HepG2 (cell line): ENCODE data around the gene NAV1. TPM values are rescaled to one million over a fixed set of nuclear protein-coding genes. Genes with fewer than 3 reads are reported as not detected.

ENCODE experiments used
- ATAC-seq: fragments of 200-7000 bp; cut with Tn5 transposase; 3 replicates; pipeline ENCODE4 v1.9.1; 2020; ENCODE audit warnings: mild to moderate bottlenecking, moderate library complexity
- BruUV-seq: library from RNA; stranded (reverse); fragments of 400-500 nt; replicated peaks from 2 replicates; lab custom pipeline; 2021; lab: Mats Ljungman, UMichigan
- CTCF ChIA-PET: fragments of 300-600 bp; formaldehyde crosslinking; extraction: SDS; loops from one replicate; lab custom pipeline; 2021; ENCODE audit warnings: low total read pairs, inconsistent platforms, low intra/inter-chr PET ratio; lab: Yijun Ruan, JAX
- POLR2A ChIA-PET: fragments of 350-600 bp; sonication (Branson Sonifier 250); formaldehyde crosslinking; loops from one replicate; lab custom pipeline; 2020; ENCODE audit warnings: antibody characterized with exemption, inconsistent platforms; lab: Yijun Ruan, JAX
- DNase-seq: peaks from one replicate; pipeline ENCODE4 v3.0.0-alpha.2; 2015; ENCODE audit warnings: low spot score
- FAIRE-seq: peaks from 3 replicates; lab custom pipeline; 2011; peaks lifted over from hg19 to GRCh38; lab: Jason Lieb, UNC
- H2AFZ ChIP-seq: one replicate; pipeline ENCODE4 v1.6.1; 2011; ENCODE audit warnings: low read length, inconsistent platforms
- H3K27ac ChIP-seq: fragments of 300-600 bp; 3 replicates; pipeline ENCODE4 v1.8.0; 2011; ENCODE audit warnings: mixed run types, mild to moderate bottlenecking, mixed read lengths, low read length, inconsistent platforms; ENCODE audit not compliant: insufficient read depth; ENCODE audit errors: extremely low read length
- H3K27me3 ChIP-seq, 2 experiments: fragments of 200-600 bp in 1 of 2; 2 replicates in 1 of 2; 3 replicates in 1 of 2; pipeline versions ENCODE4 v1.6.0 to v1.8.0; 2011; ENCODE audit warnings: low read length in 2 of 2, mild to moderate bottlenecking in 2 of 2, moderate library complexity in 2 of 2, inconsistent platforms in 1 of 2; ENCODE audit not compliant: insufficient read depth in 2 of 2, control insufficient read depth in 1 of 2
- H3K36me3 ChIP-seq, 2 experiments: fragments of 200-600 bp in 1 of 2; replicated peaks in 1 of 2; 2 replicates in 1 of 2; 3 replicates in 1 of 2; pipeline versions ENCODE4 v1.5.1 to v1.8.0; 2011; ENCODE audit warnings: low read length in 2 of 2, inconsistent platforms in 1 of 2; ENCODE audit not compliant: insufficient read depth in 2 of 2, control insufficient read depth in 1 of 2
- H3K4me1 ChIP-seq: 2 replicates; pipeline ENCODE4 v1.5.1; 2012; ENCODE audit warnings: low read length, inconsistent platforms; ENCODE audit not compliant: insufficient read depth
- H3K4me2 ChIP-seq: 2 replicates; pipeline ENCODE4 v1.6.0; 2011; ENCODE audit warnings: low read depth, low read length, inconsistent platforms
- H3K4me3 ChIP-seq, 3 experiments: fragments of 200-600 bp in 1 of 3; sonication (generic), shearing (Covaris generic) in 1 of 3; replicated peaks in 1 of 3; 2 replicates each; pipeline ENCODE4 v1.5.1; 2011 to 2016; ENCODE audit warnings: low read length in 3 of 3, inconsistent platforms in 2 of 3, low read depth in 2 of 3, mild to moderate bottlenecking in 2 of 3, control low read depth in 1 of 3, mixed read lengths in 1 of 3; ENCODE audit not compliant: insufficient read depth in 1 of 3
- H3K79me2 ChIP-seq: one replicate; pipeline ENCODE4 v1.6.1; 2011; ENCODE audit warnings: low read length, inconsistent platforms; ENCODE audit not compliant: insufficient read depth
- H3K9ac ChIP-seq: 2 replicates; pipeline ENCODE4 v1.6.0; 2011; ENCODE audit warnings: mild to moderate bottlenecking, low read depth, low read length, inconsistent platforms; ENCODE audit not compliant: insufficient read depth
- H3K9me3 ChIP-seq: 2 replicates; pipeline ENCODE4 v1.5.1; 2012; ENCODE audit warnings: mild to moderate bottlenecking, low read length
- H4K20me1 ChIP-seq: 2 replicates; pipeline ENCODE4 v1.6.0; 2011; ENCODE audit warnings: inconsistent platforms, mild to moderate bottlenecking, low read length, moderate library complexity; ENCODE audit not compliant: insufficient read depth
- GATAD1 ChIP-seq: IDR thresholded peaks from 2 replicates; pipeline ENCODE4 v1.6.1; 2016; ENCODE audit warnings: missing genetic modification reagents, missing compliant biosample characterization
- HNRNPH1 ChIP-seq: fragments of 200-400 bp; formaldehyde crosslinking; optimal IDR thresholded peaks from 2 replicates; pipeline ENCODE3; 2017; ENCODE audit warnings: mild to moderate bottlenecking, low read depth, low read length
- ZC3H13 ChIP-seq: sonication (generic); formaldehyde crosslinking; IDR thresholded peaks from 2 replicates; pipeline ENCODE4 v1.8.1; 2023; ENCODE audit warnings: mild to moderate bottlenecking, missing genetic modification reagents, moderate library complexity
- ZFP36L1 ChIP-seq: sonication (generic); formaldehyde crosslinking; IDR thresholded peaks from 2 replicates; pipeline ENCODE4 v1.8.0; 2022; ENCODE audit warnings: mild to moderate bottlenecking, missing genetic modification reagents, moderate library complexity
- WGBS: methylation state at CpG from one replicate; pipeline ENCODE4 v1.1.6; 2017; ENCODE audit warnings: low lambda C conversion rate; 5-methylcytosine and 5-hydroxymethylcytosine counted together
- in situ Hi-C: cut with HindIII; loops from 2 replicates; pipeline ENCODE4 v1.10.0; 2017; ENCODE audit warnings: low pct_unique_long_range_greater_than_20kb; ENCODE audit not compliant: extremely low pct_ligation_motif_present
- intact Hi-C: fragments of 100-400 bp; cut with micrococcal nuclease; formaldehyde crosslinking; loops from one replicate; pipeline ENCODE4 v1.10.0; 2022; ENCODE audit not compliant: unreplicated experiment
- polyA plus RNA-seq, 8 experiments: library from polyadenylated mRNA; depleted of rRNA in 3 of 8; stranded (reverse) in 7 of 8; unstranded in 1 of 8; fragments of >200 nt; fragmentation: Illumina TruSeq in 4 of 8; extraction: Trizol in 4 of 8; gene quantifications; 2 replicates each; pipeline versions ENCODE4 v1.2.1 to v1.2.3, GENCODE V29; 2011 to 2016; ENCODE audit warnings: low read depth in 4 of 8, missing spikeins in 1 of 8, mixed read lengths in 1 of 8; ENCODE audit not compliant: insufficient read depth in 1 of 8
- total RNA-seq, 5 experiments: library from RNA; depleted of rRNA; stranded (reverse); fragments of >200 nt; fragmentation: Illumina TruSeq; extraction: Trizol; gene quantifications; 2 replicates each; pipeline ENCODE4 v1.2.3, GENCODE V29; 2016; ENCODE audit warnings: low read depth in 1 of 5
- TF ChIP-seq, protein P1 (sequence below): IDR thresholded peaks from 2 replicates; pipeline ENCODE4 v1.6.1; 2016; ENCODE audit warnings: low read depth, missing genetic modification reagents, missing compliant biosample characterization
- TF ChIP-seq, protein P2 (sequence below): sonication (generic); formaldehyde crosslinking; IDR thresholded peaks from 2 replicates; pipeline ENCODE4 v1.8.0; 2022; ENCODE audit warnings: mild to moderate bottlenecking, missing genetic modification reagents, moderate library complexity

The NAV1 gene
- total and polyA plus RNA-seq, 2 of the 13 experiments (the other 11 are each of a cell fraction or from before 2014, with no cell fraction given), result not detected

DNA sequence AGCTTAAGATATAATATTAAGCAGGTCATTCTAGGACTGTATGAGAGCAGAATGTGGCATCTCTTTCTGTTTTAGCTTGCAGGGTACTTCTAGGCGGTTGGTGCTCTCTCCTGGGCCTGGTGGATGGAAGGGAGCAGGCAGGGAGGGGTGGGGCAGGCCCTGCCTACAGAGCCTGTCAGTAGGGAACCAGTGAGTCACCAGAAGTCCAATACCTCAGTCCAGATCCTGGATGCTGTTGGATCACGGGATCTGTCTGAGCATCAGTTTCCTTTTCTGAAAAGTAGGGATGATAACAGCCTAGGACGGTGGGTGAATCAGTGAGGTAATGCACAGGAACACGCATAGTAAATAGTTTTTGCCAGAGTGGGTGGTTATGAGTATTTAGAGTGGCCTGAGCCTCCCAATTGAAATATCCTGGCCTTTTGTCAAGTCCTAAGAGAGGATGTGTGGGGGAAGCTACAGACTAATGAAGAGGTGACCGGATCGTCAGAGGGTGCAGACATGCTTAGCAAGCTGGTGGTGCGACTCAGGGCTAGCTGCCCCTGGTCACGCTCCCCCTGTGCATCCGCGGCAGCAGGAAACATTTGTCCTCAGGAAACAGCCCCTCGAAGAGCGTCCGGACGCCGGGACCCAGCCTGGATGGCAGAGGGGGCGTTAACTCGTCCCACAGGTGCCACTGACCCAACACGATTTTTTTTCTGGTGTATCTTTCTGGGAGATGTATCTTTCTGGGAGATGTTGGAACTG, 23.9 kb downstream of the NAV1 start (continued):
- TF ChIP-seq, protein P1, sequence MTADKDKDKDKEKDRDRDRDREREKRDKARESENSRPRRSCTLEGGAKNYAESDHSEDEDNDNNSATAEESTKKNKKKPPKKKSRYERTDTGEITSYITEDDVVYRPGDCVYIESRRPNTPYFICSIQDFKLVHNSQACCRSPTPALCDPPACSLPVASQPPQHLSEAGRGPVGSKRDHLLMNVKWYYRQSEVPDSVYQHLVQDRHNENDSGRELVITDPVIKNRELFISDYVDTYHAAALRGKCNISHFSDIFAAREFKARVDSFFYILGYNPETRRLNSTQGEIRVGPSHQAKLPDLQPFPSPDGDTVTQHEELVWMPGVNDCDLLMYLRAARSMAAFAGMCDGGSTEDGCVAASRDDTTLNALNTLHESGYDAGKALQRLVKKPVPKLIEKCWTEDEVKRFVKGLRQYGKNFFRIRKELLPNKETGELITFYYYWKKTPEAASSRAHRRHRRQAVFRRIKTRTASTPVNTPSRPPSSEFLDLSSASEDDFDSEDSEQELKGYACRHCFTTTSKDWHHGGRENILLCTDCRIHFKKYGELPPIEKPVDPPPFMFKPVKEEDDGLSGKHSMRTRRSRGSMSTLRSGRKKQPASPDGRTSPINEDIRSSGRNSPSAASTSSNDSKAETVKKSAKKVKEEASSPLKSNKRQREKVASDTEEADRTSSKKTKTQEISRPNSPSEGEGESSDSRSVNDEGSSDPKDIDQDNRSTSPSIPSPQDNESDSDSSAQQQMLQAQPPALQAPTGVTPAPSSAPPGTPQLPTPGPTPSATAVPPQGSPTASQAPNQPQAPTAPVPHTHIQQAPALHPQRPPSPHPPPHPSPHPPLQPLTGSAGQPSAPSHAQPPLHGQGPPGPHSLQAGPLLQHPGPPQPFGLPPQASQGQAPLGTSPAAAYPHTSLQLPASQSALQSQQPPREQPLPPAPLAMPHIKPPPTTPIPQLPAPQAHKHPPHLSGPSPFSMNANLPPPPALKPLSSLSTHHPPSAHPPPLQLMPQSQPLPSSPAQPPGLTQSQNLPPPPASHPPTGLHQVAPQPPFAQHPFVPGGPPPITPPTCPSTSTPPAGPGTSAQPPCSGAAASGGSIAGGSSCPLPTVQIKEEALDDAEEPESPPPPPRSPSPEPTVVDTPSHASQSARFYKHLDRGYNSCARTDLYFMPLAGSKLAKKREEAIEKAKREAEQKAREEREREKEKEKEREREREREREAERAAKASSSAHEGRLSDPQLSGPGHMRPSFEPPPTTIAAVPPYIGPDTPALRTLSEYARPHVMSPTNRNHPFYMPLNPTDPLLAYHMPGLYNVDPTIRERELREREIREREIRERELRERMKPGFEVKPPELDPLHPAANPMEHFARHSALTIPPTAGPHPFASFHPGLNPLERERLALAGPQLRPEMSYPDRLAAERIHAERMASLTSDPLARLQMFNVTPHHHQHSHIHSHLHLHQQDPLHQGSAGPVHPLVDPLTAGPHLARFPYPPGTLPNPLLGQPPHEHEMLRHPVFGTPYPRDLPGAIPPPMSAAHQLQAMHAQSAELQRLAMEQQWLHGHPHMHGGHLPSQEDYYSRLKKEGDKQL, result no peak

DNA sequence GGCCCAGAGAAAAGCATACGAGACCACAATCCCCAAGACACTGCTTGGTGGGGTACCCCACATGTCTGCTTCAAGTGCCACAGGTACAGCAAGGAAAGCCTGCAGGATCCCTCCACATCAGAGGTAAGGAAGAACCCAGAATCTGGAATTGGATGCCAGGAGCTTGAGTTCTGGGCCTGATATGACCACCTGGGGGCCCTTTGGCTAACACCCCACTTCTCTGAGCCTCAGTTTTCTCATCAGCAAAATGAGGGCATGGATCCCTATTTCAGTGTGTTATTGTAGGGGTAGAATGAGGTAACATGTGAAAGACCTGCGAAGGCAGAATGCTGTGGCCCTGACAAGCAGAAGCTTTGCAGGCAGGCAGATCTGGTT, 24.5 kb downstream of the NAV1 start:
- no peaks in the 10 kb centered on the region for H3K79me2 ChIP-seq
- H3K9ac ChIP-seq, result no peak overlapping the region
- BruUV-seq, result no TSS peak
- CTCF ChIA-PET, result no interaction called here
- H4K20me1 ChIP-seq, result no peaks in the 10 kb centered on the region
- H3K9me3 ChIP-seq, result no peaks in the 10 kb centered on the region
- intact Hi-C loops, result no loop called here
- ATAC-seq (no peak), FAIRE-seq (no peak), DNase-seq (no peak)
- no peak overlapping the region for H2AFZ ChIP-seq
- H3K27ac ChIP-seq, result no peak overlapping the region
- 4% methylated on average over 2 of the region's 2 CpGs for WGBS
- TF ChIP-seq, protein P2, sequence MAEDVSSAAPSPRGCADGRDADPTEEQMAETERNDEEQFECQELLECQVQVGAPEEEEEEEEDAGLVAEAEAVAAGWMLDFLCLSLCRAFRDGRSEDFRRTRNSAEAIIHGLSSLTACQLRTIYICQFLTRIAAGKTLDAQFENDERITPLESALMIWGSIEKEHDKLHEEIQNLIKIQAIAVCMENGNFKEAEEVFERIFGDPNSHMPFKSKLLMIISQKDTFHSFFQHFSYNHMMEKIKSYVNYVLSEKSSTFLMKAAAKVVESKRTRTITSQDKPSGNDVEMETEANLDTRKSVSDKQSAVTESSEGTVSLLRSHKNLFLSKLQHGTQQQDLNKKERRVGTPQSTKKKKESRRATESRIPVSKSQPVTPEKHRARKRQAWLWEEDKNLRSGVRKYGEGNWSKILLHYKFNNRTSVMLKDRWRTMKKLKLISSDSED (CRISPR knock-in tag), result no peak
- TF ChIP-seq ZC3H13 (CRISPR knock-in tag) (no peak), GATAD1 (CRISPR knock-in tag) (no peak), ZFP36L1 (CRISPR knock-in tag) (no peak), HNRNPH1 (no peak)
- H3K4me2 ChIP-seq, result no peak overlapping the region
- no peaks in the 10 kb centered on the region for H3K36me3 ChIP-seq
- peaks cover 5 to 31% of the 10 kb centered on the region in 2 experiments; a peak in 4 of 5 replicates for H3K27me3 ChIP-seq
- POLR2A ChIA-PET, result no interaction called here
- H3K4me1 ChIP-seq, result no peaks in the 10 kb centered on the region
- in situ Hi-C loops, result loop anchor here (10.0 kb wide), 1 partner anchor 221 kb away; no protein-coding TSS in a partner anchor
- no peak overlapping the region for H3K4me3 ChIP-seq
